ENCODE results near the gene CALR.
A peak's percentile ranks its signal among the peaks of the same experiment; 100 is the strongest.
"Not testable (repeated sequence)": the region's sequence is repeated elsewhere in the genome, so short reads cannot be mapped to it uniquely, and the experiment has no call there.

Gene CALR

GRCh38 chr19:12949363-12950283, 11.2 kb downstream of the CALR start:
- no peak overlapping the region for H3K9ac ChIP-seq (ENCODE audit: low read length)
- peaks cover 26% of the 10 kb centered on the region for H3K4me1 ChIP-seq (ENCODE audit: control insufficient read depth, insufficient read depth, low read length)
- H3K27me3 ChIP-seq (ENCODE audit: control insufficient read depth, insufficient read depth, low read length) = no peaks in the 10 kb centered on the region
- H3K4me3 ChIP-seq (ENCODE audit: low read length) = no peak overlapping the region
- no peaks in the 10 kb centered on the region for H3K9me3 ChIP-seq (ENCODE audit: control insufficient read depth, low read length)
- peaks cover 15% of the 10 kb centered on the region for H3K36me3 ChIP-seq (ENCODE audit: control insufficient read depth, insufficient read depth, low read length)

- H3K27me3 ChIP-seq (ENCODE audit: control insufficient read depth, insufficient read depth, low read length); H3K4me3 ChIP-seq (ENCODE audit: low read length); H3K9ac ChIP-seq (ENCODE audit: low read length); H3K9me3 ChIP-seq (ENCODE audit: control insufficient read depth, low read length): not testable (repeated sequence)
- peaks cover 25% of the 10 kb centered on the region for H3K4me1 ChIP-seq (ENCODE audit: control insufficient read depth, insufficient read depth, low read length)
- peaks cover 15% of the 10 kb centered on the region for H3K36me3 ChIP-seq (ENCODE audit: control insufficient read depth, insufficient read depth, low read length)
Measured at GRCh38 chr19:12952050-12952449, 13.6 kb downstream of the CALR start.

- Histone ChIP-seq H3K27me3 (ENCODE audit: control insufficient read depth, insufficient read depth, low read length) (no peaks in the 10 kb centered on the region), H3K4me1 (ENCODE audit: control insufficient read depth, insufficient read depth, low read length) (peaks cover 19% of the 10 kb centered on the region), H3K9ac (ENCODE audit: low read length) (no peak overlapping the region), H3K9me3 (ENCODE audit: control insufficient read depth, low read length) (no peaks in the 10 kb centered on the region), H3K36me3 (ENCODE audit: control insufficient read depth, insufficient read depth, low read length) (peaks cover 15% of the 10 kb centered on the region), H3K4me3 (ENCODE audit: low read length) (no peak overlapping the region)
Measured at GRCh38 chr19:12952488-12953137, 14.2 kb downstream of the CALR start.

DNA sequence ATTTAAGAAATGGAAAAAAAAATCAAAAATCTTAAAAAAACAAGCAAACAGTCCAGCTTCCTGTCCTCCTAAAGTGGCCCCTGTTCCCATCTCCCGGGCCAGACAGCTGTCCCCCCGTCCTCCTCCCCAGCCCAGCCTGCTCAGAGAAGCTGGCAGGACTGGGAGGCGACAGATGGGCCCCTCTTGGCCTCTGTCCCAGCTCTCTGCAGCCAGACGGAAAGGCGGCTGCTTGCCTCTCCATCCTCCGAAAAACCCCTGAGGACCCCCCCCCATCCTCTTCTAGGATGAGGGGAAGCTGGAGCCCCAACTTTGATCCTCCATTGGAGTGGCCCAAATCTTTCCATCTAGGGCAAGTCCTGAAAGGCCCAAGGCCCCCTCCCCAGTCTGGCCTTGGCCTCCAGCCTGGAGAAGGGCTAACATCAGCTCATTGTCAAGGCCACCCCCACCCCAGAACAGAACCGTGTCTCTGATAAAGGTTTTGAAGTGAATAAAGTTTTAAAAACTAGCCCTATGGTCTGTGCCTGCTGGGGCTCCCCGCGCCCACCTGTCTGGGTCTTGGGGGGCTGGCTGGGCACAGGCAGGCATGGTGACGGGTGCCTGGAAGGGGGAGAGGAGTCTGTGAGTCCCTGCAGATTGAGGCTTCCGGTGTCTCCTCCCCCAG, 14.9 kb downstream of the CALR start:
- Histone ChIP-seq H3K36me3 (ENCODE audit: control insufficient read depth, insufficient read depth, low read length) (peaks cover 15% of the 10 kb centered on the region), H3K9me3 (ENCODE audit: control insufficient read depth, low read length) (no peaks in the 10 kb centered on the region), H3K4me3 (ENCODE audit: low read length) (no peak overlapping the region), H3K9ac (ENCODE audit: low read length) (no peak overlapping the region), H3K4me1 (ENCODE audit: control insufficient read depth, insufficient read depth, low read length) (peaks cover 14% of the 10 kb centered on the region), H3K27me3 (ENCODE audit: control insufficient read depth, insufficient read depth, low read length) (no peaks in the 10 kb centered on the region)

DNA sequence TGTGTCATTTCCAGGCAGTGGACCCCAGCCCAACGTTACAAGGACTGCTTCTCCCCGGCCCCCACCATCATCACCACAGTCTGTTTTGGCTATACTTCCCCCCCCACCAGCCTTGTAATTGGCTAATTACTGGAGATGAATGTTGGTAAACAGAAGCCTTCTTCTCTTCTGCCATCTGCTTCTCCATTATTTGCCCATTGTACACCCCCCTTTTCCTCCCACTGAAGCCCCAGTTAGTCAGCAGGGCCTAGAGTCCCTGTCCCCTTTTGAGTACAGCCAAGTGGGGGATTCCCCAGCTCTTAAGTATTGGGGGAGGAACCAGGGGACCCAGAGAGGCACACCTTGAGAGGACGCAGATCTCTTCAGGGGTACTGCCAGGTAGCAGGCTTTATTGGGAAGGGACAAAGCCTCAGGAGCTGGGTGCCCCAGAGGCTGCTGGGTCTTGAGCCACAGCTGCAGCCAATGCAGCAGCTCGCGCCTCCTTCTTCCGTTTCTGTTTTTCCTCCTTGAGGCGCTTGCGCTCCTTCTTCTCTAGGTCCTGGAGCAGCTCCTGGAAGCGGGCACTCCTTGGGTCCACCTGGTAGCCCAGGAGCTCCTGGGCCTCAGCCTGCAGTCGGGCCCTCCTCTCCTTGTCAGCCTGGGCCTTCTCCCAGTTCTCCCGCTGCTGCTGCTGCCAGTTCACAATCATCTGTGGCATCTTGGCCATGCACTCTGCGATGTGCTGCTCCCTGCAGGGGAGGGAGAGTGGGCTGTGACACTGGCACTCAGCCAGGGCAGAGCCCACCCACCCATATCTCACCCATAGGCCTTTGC, 15.6 kb downstream of the CALR start:
- peaks cover 11% of the 10 kb centered on the region for H3K36me3 ChIP-seq (ENCODE audit: control insufficient read depth, insufficient read depth, low read length)

DNA sequence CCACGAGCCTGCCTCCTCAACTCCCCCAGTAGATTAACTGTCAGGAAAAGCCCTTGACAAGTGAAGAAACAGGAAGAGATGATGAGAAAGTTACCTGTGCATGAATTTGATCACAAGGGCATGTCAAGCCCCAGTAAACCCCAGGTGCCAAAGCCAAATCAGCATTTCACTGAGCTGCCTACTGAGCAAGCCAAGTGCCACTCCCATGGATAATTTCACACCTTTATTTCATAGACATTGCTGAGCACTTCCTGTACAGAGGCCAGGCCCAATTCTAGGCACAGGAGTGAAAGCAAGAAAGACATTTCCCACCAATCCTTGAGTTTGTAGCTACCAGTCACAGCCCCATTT, 16.2 kb downstream of the CALR start:
- peaks cover 14% of the 10 kb centered on the region for H3K4me1 ChIP-seq (ENCODE audit: control insufficient read depth, insufficient read depth, low read length)
- H3K9me3 ChIP-seq (ENCODE audit: control insufficient read depth, low read length) = no peaks in the 10 kb centered on the region
- no peak overlapping the region for H3K4me3 ChIP-seq (ENCODE audit: low read length)
- peaks cover 6% of the 10 kb centered on the region for H3K36me3 ChIP-seq (ENCODE audit: control insufficient read depth, insufficient read depth, low read length)
- H3K9ac ChIP-seq (ENCODE audit: low read length) = no peak overlapping the region
- H3K27me3 ChIP-seq (ENCODE audit: control insufficient read depth, insufficient read depth, low read length) = no peaks in the 10 kb centered on the region

More for the DNA sequence above, 15.6 kb downstream of the CALR start:
- Histone ChIP-seq H3K4me1 (ENCODE audit: control insufficient read depth, insufficient read depth, low read length) (peaks cover 14% of the 10 kb centered on the region), H3K9me3 (ENCODE audit: control insufficient read depth, low read length) (no peaks in the 10 kb centered on the region), H3K27me3 (ENCODE audit: control insufficient read depth, insufficient read depth, low read length) (no peaks in the 10 kb centered on the region), H3K4me3 (ENCODE audit: low read length) (no peak overlapping the region), H3K9ac (ENCODE audit: low read length) (no peak overlapping the region)

GRCh38 chr19:12955575-12955974, 17.2 kb downstream of the CALR start:
- H3K36me3 ChIP-seq (ENCODE audit: control insufficient read depth, insufficient read depth, low read length); H3K9me3 ChIP-seq (ENCODE audit: control insufficient read depth, low read length); H3K9ac ChIP-seq (ENCODE audit: low read length); H3K4me3 ChIP-seq (ENCODE audit: low read length); H3K27me3 ChIP-seq (ENCODE audit: control insufficient read depth, insufficient read depth, low read length): not testable (repeated sequence)
- peaks cover 14% of the 10 kb centered on the region for H3K4me1 ChIP-seq (ENCODE audit: control insufficient read depth, insufficient read depth, low read length)

GRCh38 chr19:12955996-12956395, 17.6 kb downstream of the CALR start:
- Histone ChIP-seq H3K27me3 (ENCODE audit: control insufficient read depth, insufficient read depth, low read length) (no peaks in the 10 kb centered on the region), H3K36me3 (ENCODE audit: control insufficient read depth, insufficient read depth, low read length) (no peaks in the 10 kb centered on the region), H3K9ac (ENCODE audit: low read length) (peak overlapping the region; percentile 55), H3K4me1 (ENCODE audit: control insufficient read depth, insufficient read depth, low read length) (peaks cover 14% of the 10 kb centered on the region), H3K4me3 (ENCODE audit: low read length) (no peak overlapping the region), H3K9me3 (ENCODE audit: control insufficient read depth, low read length) (no peaks in the 10 kb centered on the region)

GRCh38 chr19:12956446-12957388, 18.3 kb downstream of the CALR start, which contains the start of gene GADD45GIP1:
Gene GADD45GIP1 (minus strand): TSS chr19:12957223. CDS start chr19:12957212, 11 bp downstream.
- Histone ChIP-seq H3K27me3 (ENCODE audit: control insufficient read depth, insufficient read depth, low read length) (no peaks in the 10 kb centered on the region), H3K9me3 (ENCODE audit: control insufficient read depth, low read length) (no peaks in the 10 kb centered on the region), H3K4me1 (ENCODE audit: control insufficient read depth, insufficient read depth, low read length) (peaks cover 14% of the 10 kb centered on the region), H3K36me3 (ENCODE audit: control insufficient read depth, insufficient read depth, low read length) (no peaks in the 10 kb centered on the region), H3K4me3 (ENCODE audit: low read length) (no peak within 1 kb of the TSS), H3K9ac (ENCODE audit: low read length) (peak within 1 kb of the TSS; percentile 55)

DNA sequence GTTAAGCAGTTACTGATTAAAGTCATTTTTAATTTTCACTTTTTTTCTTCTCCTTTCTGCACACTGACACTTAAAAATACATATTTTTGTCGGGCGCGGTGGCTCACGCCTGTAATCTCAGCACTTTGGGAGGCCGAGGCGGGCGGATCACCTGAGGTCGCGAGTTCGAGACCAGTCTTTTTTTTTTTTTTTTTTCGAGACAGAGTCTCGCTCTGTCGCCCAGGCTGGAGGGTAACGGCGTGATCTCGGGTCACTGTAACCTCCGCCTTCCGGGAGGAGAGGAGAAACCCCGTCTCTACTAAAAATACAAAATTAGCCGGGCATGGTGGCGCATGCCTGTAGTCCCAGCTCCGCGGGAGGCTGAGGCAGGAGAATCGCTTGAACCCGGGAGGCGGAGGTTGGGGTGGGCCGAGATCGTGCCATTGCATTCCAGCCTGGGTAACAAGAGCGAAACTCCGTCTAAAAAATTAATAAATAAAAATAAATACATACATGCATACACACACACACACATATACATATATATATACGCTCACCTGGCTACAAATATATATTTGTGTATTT, 19.1 kb downstream of the CALR start:
- not testable (repeated sequence) for H3K9me3 ChIP-seq (ENCODE audit: control insufficient read depth, low read length); H3K27me3 ChIP-seq (ENCODE audit: control insufficient read depth, insufficient read depth, low read length); H3K36me3 ChIP-seq (ENCODE audit: control insufficient read depth, insufficient read depth, low read length); H3K4me3 ChIP-seq (ENCODE audit: low read length)
- peak overlapping the region; percentile 55 for H3K9ac ChIP-seq (ENCODE audit: low read length)
- peaks cover 14% of the 10 kb centered on the region for H3K4me1 ChIP-seq (ENCODE audit: control insufficient read depth, insufficient read depth, low read length)

All from mucosa of stomach (tissue), 1 donor.